SH-SY5Y (cell line): ENCODE results near the gene ISY1.

Experiments used
- GATA2 ChIP-seq: IDR thresholded peaks from 2 replicates; pipeline ENCODE4 v1.6.1; 2011; ENCODE audit warnings: mild to moderate bottlenecking, low read depth, low read length
- GATA3 ChIP-seq: IDR thresholded peaks from 2 replicates; pipeline ENCODE4 v1.6.1; 2011; ENCODE audit warnings: low read depth, mild to moderate bottlenecking, low read length, moderate library complexity

DNA sequence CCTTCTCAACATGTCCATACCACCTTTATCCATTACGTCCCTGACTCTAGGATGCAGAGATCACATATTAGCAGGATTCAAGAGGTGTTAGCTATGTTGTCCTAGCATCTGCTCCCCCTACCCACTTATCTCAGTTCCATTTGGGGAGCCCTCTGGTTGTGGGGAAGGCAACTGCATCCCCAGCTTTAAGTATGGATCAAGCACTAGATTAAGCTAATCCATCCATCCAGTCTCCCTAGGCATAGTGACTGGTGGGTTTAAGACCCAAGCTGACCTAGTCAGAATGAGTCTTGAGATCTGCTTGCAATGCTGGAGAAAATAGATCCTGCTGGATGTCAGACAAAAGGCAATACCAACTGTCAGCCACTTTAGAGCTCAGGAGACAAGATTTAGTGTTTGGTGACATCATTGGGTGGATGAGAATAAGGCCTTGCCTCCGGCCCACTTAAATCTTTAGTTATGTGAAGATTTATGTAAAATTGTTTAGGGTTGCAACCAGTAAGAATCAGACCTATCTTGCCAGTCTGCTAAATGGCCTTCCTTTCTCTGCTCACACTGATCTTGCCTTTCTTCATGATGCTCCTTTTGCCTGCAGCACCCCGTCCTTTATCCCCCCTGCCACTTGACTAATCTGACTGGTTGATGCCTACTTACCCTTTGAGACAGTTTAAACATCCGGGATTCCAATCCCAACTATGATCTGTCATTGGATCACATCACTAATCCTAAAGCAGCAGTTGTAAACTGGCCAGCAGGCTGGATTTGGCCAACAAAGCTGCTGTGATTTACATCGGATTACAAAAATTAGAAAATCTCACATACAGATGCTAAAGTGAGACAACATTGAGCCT is 2.1 kb upstream of the ISY1 start:
- TF ChIP-seq GATA2 (no peak), GATA3 (no peak)
